GM18511 (cell line): ENCODE results near the gene PXDC1.
A peak's percentile ranks its signal among the peaks of the same experiment; 100 is the strongest.
"Not testable (repeated sequence)": the region's sequence is repeated elsewhere in the genome, so short reads cannot be mapped to it uniquely, and the experiment has no call there.

Source experiments
- ATAC-seq: cut with Tn5 transposase; IDR thresholded peaks from one replicate; pipeline ENCODE4 v1.9.1; 2021; ENCODE audit warnings: mild to moderate bottlenecking, moderate library complexity; ENCODE audit not compliant: unreplicated experiment

Gene PXDC1

GRCh38 chr6:3764516-3765335 is 13.2 kb upstream of the PXDC1 start:
- no peak for ATAC-seq

- no peak for ATAC-seq
Measured at GRCh38 chr6:3762852-3763251, 11.3 kb upstream of the PXDC1 start.

- ATAC-seq = no peak
Measured at GRCh38 chr6:3762359-3762758, 10.8 kb upstream of the PXDC1 start.

- ATAC-seq = no peak
Measured at GRCh38 chr6:3761989-3762270, 10.4 kb upstream of the PXDC1 start.

GRCh38 chr6:3759646-3760232 is 8.2 kb upstream of the PXDC1 start:
- no peak for ATAC-seq

GRCh38 chr6:3758842-3759144 is 7.3 kb upstream of the PXDC1 start:
- ATAC-seq = no peak

- ATAC-seq = not testable (repeated sequence)
Measured at GRCh38 chr6:3757998-3758841, 6.7 kb upstream of the PXDC1 start.

- no peak for ATAC-seq
Measured at GRCh38 chr6:3757241-3757641, 5.7 kb upstream of the PXDC1 start.

GRCh38 chr6:3756546-3756945 is 5.0 kb upstream of the PXDC1 start:
- no peak for ATAC-seq

- ATAC-seq = no peak
Measured at GRCh38 chr6:3755637-3756545, 4.4 kb upstream of the PXDC1 start.

GRCh38 chr6:3754776-3755175 is 3.3 kb upstream of the PXDC1 start:
- no peak for ATAC-seq

- not testable (repeated sequence) for ATAC-seq
Measured at GRCh38 chr6:3754032-3754725, 2.7 kb upstream of the PXDC1 start.

GRCh38 chr6:3753228-3753835 is 1.8 kb upstream of the PXDC1 start:
- no peak for ATAC-seq

GRCh38 chr6:3752531-3753227 is 1.2 kb upstream of the PXDC1 start:
- no peak for ATAC-seq

- ATAC-seq = peak; percentile 71
Measured at GRCh38 chr6:3751730-3752530, 417 bp upstream of the PXDC1 start.

GRCh38 chr6:3750317-3751076 is 1.0 kb downstream of the PXDC1 start:
- peak; percentile 9 for ATAC-seq

- ATAC-seq = no peak
Measured at GRCh38 chr6:3749977-3750316, 1.6 kb downstream of the PXDC1 start.
